SK-N-MC (cell line): ENCODE results near the gene CPB2.

Experiments
- DNase-seq: peaks from one replicate; pipeline ENCODE4 v3.0.0-alpha.2; 2011; ENCODE audit warnings: low read depth, low spot score
- H3K27ac ChIP-seq: fragments of 200-600 bp; sonication (generic); 2 replicates; pipeline ENCODE4 v1.5.1; 2016; ENCODE audit warnings: mixed run types
- H3K36me3 ChIP-seq: fragments of 200-600 bp; sonication (generic); 2 replicates; pipeline ENCODE4 v1.6.1; 2017; ENCODE audit warnings: antibody characterized with exemption, low read length, mixed read lengths; ENCODE audit not compliant: insufficient read depth
- H3K4me3 ChIP-seq: fragments of 200-600 bp; sonication (generic); 2 replicates; pipeline ENCODE4 v1.5.1; 2016
- H3K9ac ChIP-seq: fragments of 200-600 bp; sonication (generic); 2 replicates; pipeline ENCODE4 v1.8.0; 2017; ENCODE audit warnings: mixed run types, mixed read lengths; ENCODE audit not compliant: insufficient read length
- H3K9me3 ChIP-seq: fragments of 200-600 bp; sonication (generic); 2 replicates; pipeline ENCODE4 v1.6.1; 2017; ENCODE audit warnings: low read depth, mild to moderate bottlenecking, antibody characterized with exemption, low read length, moderate library complexity, mixed read lengths
- EZH2 ChIP-seq: fragments of 200-600 bp; sonication (generic); IDR thresholded peaks from one replicate; pipeline ENCODE4 v1.6.1; 2017; ENCODE audit warnings: antibody characterized with exemption
- FOXP2 ChIP-seq: optimal IDR thresholded peaks from 2 replicates; pipeline ENCODE3; 2011; ENCODE audit warnings: mild to moderate bottlenecking, moderate library complexity; ENCODE audit not compliant: insufficient read depth; ENCODE audit errors: extremely low read length, control extremely low read depth
- POLR2AphosphoS5 ChIP-seq: IDR thresholded peaks from 2 replicates; pipeline ENCODE4 v1.6.1; 2012; ENCODE audit warnings: mild to moderate bottlenecking, low read depth, low read length, borderline replicate concordance

Gene CPB2

DNA sequence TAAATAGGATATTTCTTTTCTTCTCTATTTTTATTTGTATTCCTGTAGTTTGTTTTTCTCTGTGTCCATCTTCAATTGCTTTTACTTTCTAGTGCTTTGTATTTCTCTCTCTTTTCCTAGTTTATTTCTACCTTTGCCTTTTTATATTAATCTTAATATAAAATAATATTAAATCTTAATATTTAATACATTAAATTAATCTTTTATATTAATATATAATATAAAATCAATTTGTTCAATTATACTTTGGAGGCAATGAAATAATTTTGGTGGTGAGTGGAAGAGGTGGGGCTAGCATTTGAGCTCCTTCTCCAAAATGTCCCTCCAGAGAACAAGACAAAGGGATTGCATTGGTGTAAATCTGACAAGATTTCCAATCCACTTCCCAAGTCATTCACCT lies 6.3 kb upstream of the CPB2 start:
- no peak for DNase-seq
- TF ChIP-seq POLR2AphosphoS5: no peak
- no peak for TF ChIP-seq FOXP2
- TF ChIP-seq EZH2: no peak
- no peaks in the 10 kb centered on the region; the same call in 1 of the 2 replicates for H3K9me3 ChIP-seq
- H3K36me3 ChIP-seq: peaks cover 9% of the 10 kb centered on the region
- H3K27ac ChIP-seq: peak overlapping the region; percentile 100; the same call in 1 of the 2 replicates
- H3K4me3 ChIP-seq: peak overlapping the region; percentile 18; the same call in 1 of the 2 replicates
- H3K9ac ChIP-seq: no peak overlapping the region

DNA sequence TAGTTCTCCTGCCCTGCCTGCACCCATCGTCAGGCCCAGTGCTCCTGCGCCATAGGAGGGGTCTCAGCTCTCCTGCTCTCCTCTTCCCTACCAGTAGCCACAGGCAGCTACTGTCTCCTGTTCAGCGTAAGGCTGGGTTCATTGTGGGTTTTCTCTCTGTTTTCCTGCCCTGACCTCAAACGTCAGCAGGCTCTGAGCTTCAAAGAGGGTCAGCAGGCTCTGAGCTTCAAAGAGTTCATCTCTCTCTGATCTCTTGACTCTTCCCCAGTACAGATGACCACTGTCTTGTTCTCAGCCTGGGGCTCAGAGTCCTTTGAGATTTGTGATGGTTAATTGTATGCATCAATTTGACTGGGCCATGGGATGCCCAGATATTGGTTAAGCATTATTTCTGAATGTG lies 4.6 kb upstream of the CPB2 start:
- peaks cover 9% of the 10 kb centered on the region for H3K36me3 ChIP-seq
- no peaks in the 10 kb centered on the region; the same call in 1 of the 2 replicates for H3K9me3 ChIP-seq
- no peak overlapping the region for H3K9ac ChIP-seq
- no peak overlapping the region for H3K4me3 ChIP-seq
- TF ChIP-seq EZH2 (no peak), FOXP2 (no peak), POLR2AphosphoS5 (no peak)
- peak overlapping the region; percentile 74; the same call in 1 of the 2 replicates for H3K27ac ChIP-seq
- no peak for DNase-seq

DNA sequence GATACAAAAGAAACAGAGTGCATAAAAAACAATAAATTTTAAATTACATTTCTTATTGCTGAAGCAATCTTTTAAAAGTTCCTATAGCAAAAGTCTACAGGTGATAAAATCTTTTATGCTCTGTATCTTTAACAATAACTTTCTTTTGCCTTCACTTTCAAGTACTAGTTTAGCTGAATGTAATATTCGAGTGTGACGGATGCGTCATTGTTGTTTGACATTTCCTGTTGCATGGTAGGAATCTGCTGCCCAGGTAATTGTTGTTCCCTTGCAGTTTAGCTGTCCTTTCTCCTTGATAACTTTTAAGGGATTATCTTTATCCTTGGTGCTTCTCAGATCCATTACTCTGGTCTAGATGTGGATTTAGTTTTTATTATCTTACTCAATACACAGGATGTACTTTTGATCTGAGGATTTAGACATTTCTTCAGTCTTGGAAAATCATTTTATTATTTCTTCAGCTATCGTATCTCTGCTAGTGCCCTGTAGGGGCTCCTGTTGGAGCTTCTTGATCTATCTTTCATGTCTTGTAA lies 2.1 kb upstream of the CPB2 start:
- peak overlapping the region; percentile 36 for H3K9ac ChIP-seq
- H3K27ac ChIP-seq: peak overlapping the region; percentile 91
- TF ChIP-seq POLR2AphosphoS5 (no peak), EZH2 (no peak), FOXP2 (no peak)
- peak overlapping the region; percentile 60 for H3K4me3 ChIP-seq
- no peaks in the 10 kb centered on the region; the same call in 1 of the 2 replicates for H3K9me3 ChIP-seq
- DNase-seq: no peak
- H3K36me3 ChIP-seq: peaks cover 7% of the 10 kb centered on the region

DNA sequence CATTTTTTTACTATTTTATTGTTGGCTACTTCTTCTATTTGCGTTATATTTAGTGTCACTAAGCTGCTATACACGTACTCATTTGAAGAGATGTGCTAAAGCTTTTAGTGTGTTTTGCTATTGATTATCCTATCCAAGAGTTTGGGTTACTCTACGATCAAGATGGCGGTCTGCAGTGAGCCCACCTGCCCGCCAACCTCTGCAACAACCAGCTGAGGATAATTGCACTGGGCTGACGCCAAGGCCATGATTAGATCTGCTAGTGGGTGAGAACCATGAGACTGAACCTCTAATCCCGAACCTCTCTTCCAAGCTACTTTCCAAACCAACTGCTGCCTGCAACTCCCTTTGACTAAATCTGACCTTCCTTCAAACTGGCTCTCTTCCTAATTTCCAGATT lies 1.8 kb downstream of the CPB2 start:
- no peaks in the 10 kb centered on the region for H3K36me3 ChIP-seq

DNA sequence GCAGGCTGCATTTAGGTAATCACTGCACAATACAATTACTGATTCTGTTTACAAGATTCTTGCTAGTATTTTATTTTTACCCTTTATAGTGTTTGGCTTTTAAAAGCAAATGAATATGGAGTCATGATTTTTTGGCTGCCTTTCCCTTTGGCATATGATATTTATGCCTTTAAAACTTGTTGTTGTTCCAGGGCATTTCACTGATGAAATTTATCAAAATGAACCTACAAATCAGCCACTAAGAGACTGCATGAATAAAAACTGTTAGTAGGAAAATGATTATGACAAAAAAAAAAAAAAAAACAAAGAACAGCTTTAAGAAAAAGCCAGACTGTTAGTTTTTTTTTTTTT lies 2.6 kb downstream of the CPB2 start:
- Histone ChIP-seq H3K9ac (peak overlapping the region; percentile 4), H3K36me3 (no peaks in the 10 kb centered on the region), H3K27ac (peak overlapping the region; percentile 87), H3K4me3 (peak overlapping the region; percentile 36), H3K9me3 (no peaks in the 10 kb centered on the region)
- no peak for TF ChIP-seq FOXP2
- no peak for TF ChIP-seq EZH2
- TF ChIP-seq POLR2AphosphoS5: no peak
- DNase-seq: no peak

More for the DNA sequence above, 1.8 kb downstream of the CPB2 start:
- Histone ChIP-seq H3K9ac (no peak overlapping the region), H3K27ac (peak overlapping the region; percentile 87), H3K9me3 (no peaks in the 10 kb centered on the region), H3K4me3 (no peak overlapping the region)
- TF ChIP-seq POLR2AphosphoS5 (no peak), FOXP2 (no peak), EZH2 (no peak)
- DNase-seq: no peak

DNA sequence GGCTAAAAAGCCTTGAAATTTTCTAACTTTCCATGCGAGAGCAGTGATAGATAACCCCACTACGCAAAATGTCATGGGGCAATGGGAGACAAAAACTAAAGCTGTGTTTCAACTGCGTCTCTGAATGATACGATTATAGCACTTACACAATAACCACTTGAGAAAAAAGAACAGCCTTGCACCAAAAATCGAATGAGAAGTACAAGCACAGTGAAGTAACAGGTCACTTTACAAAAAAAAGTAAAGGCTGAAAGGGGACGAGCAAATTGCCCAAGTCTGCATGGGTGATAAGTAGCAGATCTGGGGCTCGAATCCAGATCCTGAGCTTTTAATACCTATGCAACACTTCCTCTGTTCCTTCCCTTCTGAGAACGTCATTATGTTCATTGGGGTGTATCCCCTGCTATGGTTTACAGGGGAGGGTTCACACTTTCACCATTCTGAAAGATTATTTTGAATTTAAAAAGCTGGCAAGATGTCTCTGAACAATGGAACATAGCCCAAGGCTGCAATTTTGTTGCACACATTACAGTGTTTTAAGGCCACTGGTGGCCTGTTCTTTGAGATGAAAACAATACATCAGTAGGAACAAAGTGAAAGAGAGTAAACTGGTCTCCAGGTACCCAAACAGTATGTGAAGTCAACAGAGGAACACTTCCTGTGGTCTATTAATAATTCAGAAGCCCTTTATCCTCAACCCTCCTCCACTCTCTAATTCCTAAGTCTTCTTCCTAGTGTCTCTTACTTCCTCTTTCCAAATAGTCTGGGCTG lies 3.2 kb downstream of the CPB2 start:
- peak overlapping the region; percentile 87 for H3K27ac ChIP-seq
- DNase-seq: no peak
- TF ChIP-seq FOXP2 (peak; percentile 12), EZH2 (no peak), POLR2AphosphoS5 (no peak)

DNA sequence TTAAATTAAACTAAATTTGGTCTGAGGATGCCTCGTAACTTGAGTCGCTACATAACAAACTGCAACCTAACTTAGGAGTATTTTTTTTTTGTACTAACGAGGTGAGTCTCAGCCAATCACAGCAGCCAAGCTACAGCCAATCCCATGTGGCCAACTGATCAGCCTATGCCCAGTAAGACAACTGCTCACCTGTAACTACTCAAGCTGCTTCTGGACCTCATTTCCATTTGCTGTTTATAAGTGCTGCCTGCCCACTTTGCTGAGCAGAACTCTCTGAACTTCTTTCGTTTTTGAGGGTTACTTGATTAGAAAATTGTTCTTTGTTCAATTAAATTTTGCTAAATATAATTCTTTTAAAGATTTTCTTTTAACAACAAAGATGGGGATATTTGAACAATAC lies 3.8 kb downstream of the CPB2 start:
- H3K9ac ChIP-seq: no peak overlapping the region
- H3K36me3 ChIP-seq: no peaks in the 10 kb centered on the region
- no peak overlapping the region for H3K4me3 ChIP-seq
- no peaks in the 10 kb centered on the region for H3K9me3 ChIP-seq
- H3K27ac ChIP-seq: peak overlapping the region; percentile 87; the same call in 1 of the 2 replicates
- TF ChIP-seq FOXP2 (no peak), POLR2AphosphoS5 (no peak), EZH2 (no peak)
- DNase-seq: no peak

More for the DNA sequence above, 3.2 kb downstream of the CPB2 start:
- H3K36me3 ChIP-seq: no peaks in the 10 kb centered on the region
- H3K9me3 ChIP-seq: no peaks in the 10 kb centered on the region
- peak overlapping the region; percentile 4 for H3K9ac ChIP-seq
- peak overlapping the region; percentile 36 for H3K4me3 ChIP-seq

DNA sequence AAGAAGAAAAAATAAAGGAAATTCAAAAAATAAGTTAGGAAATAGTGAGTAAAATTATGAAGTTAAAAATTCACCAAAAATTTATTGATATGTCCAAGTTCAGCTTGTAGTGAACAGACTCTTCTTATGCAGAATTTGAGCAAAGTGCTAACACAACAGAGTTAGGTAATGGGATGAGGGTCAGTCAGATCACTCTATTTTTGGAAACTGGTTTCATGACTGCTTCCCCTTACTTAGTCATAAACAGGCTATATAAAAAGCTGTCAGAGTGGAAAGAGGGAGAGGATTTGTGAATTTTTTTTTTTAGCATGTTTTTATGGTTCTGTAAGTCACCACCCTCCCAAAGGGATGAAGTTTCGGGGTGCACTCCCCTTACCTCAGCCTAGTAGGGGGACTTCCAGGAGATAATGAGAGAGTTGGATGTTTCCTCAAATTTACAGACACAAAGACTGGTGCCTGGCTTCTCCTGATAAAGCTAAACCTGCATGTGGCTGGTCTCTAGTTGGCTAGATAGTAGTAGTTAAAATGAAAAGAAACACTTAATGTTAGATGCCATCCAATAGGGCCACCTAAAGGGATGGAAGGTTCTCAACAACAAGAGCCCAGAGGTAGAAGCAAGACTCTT lies 4.5 kb downstream of the CPB2 start:
- Histone ChIP-seq H3K9ac (no peak overlapping the region), H3K9me3 (no peaks in the 10 kb centered on the region), H3K4me3 (no peak overlapping the region), H3K27ac (0 out of 2 replicates have a peak overlapping the region, but pooled peaks have one; percentile 16), H3K36me3 (no peaks in the 10 kb centered on the region)
- no peak for DNase-seq
- no peak for TF ChIP-seq EZH2
- no peak for TF ChIP-seq POLR2AphosphoS5
- TF ChIP-seq FOXP2: no peak

DNA sequence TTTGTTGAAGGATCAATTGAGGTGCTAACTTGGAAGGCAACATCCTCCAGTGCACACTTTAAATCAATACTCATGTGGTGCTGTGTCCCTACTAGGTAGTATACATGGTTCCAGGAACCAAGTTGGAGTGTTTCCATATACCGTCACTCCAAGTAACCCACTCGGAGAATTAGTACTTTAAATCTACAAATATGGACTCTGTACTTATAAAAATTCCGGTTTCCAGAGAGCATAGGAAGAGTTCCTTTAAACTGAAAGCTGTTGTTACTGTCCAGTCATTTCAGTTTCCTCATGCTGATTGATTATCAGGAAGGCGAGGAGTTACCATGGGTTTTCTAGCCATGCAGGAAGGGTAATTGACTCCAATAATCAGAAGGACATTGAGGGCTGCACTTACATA lies 7.2 kb downstream of the CPB2 start:
- Histone ChIP-seq H3K9ac (no peak overlapping the region), H3K9me3 (no peaks in the 10 kb centered on the region), H3K27ac (no peak overlapping the region), H3K4me3 (no peak overlapping the region), H3K36me3 (no peaks in the 10 kb centered on the region)
- no peak for TF ChIP-seq POLR2AphosphoS5
- TF ChIP-seq EZH2: no peak
- no peak for TF ChIP-seq FOXP2
- no peak for DNase-seq
